HG03159 (cell line): ENCODE results near the gene TIMM17B.

Experiments used
- ATAC-seq: cut with Tn5 transposase; IDR thresholded peaks from one replicate; pipeline ENCODE4 v1.9.1; 2021; ENCODE audit warnings: mild to moderate bottlenecking, moderate library complexity; ENCODE audit not compliant: unreplicated experiment

TIMM17B gene

DNA sequence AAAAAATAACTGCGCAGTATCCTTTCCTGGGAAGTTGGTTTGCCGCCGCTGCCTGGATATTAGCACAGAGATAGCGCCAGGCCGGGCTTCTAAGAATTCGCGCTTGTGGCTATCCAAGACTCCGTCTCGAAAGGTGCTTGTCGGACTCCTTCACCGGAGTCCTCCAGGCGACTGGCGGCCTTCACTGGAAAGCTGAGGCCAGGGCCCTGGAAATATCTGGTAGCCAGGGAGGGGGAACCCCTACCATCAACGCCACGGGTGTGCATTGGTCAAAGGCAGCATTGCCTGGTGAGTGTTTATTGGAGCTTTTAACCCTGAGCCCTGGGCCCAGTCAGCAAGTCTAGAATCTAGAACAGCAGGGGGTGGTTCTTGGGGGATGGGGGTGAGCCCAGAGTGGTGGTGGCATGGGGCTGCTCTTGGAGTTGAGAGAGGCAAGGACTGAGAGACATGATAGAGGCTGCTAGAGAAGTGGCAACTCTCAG, 21.8 kb upstream of the TIMM17B start:
- no peak for ATAC-seq

DNA sequence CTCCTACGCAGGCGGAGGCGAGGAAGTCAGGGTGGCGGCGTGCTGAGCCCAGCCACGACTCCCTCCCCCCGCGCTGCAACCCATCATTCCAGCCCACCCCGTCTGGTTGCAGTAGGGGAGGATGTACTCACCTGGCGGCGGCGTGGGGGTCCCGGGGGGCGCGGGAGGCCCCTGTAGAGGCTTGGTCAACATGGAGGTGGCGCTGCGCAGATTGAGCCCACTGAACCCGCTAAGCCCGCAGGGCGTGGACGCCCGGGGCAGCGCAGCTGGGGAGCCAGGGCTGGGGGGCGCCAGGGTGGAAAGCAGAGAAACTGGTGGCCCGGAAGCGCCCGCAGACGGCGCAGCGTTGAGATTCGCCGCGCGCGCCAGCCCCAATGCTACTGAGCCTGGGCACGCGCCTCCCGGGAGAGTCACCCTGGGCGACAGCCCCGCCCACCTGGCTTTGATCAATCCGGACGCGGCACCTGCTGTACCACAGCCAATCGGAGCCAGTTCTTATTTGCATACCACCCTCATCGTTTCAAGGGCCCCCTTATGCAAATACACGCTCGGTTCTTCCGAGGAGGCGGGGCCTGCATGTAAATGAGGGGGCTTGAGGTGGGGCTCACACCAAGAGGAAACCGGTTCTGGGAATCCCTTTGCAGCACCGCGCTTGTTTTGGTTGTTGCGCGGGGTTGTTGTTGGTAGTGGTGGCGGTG, 21.2 kb upstream of the TIMM17B start, which contains the start of gene PIM2:
TSS of gene PIM2 (minus strand) at position 382 of the 698 bp plus-strand sequence. CDS start at position 192, 190 bp downstream.
- ATAC-seq = peak; percentile 68

DNA sequence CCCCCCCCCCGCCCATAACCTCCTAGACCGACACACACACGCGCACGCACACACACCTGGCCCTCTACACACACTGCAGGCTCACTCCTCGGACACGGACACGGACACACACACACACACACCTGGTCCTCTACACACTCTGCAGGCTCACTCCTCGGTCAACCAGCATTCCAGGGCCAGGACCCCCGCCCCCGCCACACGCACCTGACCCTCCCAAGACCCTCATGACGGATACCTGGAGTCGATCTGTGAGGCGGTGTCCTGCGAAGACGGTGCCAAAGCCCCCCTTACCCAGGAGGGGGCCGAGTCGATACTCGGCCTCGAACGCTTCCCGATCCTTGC, 20.7 kb upstream of the TIMM17B start:
- ATAC-seq = no peak

DNA sequence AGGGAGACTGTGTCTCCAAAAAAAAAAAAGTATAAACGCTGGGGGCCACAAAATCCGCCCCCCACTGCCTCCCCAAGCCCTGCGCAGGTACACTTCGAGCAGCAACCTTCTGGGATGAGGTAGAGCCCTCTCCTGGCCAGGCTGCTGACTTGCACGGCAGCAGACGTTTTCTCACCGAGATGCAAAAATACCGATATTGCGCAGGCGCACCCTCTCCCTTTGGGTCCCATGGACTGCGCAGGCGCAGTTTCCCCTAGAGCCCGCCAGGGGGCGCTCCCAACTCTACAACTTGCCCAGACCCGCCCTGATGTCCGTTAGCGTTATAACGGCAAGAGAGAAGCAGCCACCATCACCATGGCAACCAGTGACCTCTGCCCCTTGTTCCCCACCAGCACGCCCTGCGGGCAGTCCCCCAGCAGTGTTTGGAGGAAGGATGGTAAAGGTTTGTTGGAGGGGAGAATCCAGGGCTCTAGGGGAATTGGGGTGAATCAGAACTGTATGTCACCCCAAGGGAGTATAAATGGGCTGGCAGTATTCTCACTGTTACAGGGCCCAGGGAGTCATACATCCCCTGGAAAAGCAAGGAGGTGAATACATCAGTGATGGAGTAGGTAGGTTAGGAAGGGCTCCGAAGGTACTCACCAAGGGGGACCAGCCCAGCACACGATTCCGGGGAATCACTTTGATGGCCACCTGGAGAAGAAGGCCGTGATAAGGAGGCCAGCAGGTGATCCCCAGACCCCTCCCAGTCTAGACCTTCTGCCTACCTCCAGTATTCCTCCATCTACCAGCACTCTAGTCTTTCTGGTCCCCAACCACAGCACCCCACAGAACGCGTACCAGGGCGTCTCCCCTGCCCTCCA, 19.8 kb upstream of the TIMM17B start:
- ATAC-seq = peak; percentile 43

DNA sequence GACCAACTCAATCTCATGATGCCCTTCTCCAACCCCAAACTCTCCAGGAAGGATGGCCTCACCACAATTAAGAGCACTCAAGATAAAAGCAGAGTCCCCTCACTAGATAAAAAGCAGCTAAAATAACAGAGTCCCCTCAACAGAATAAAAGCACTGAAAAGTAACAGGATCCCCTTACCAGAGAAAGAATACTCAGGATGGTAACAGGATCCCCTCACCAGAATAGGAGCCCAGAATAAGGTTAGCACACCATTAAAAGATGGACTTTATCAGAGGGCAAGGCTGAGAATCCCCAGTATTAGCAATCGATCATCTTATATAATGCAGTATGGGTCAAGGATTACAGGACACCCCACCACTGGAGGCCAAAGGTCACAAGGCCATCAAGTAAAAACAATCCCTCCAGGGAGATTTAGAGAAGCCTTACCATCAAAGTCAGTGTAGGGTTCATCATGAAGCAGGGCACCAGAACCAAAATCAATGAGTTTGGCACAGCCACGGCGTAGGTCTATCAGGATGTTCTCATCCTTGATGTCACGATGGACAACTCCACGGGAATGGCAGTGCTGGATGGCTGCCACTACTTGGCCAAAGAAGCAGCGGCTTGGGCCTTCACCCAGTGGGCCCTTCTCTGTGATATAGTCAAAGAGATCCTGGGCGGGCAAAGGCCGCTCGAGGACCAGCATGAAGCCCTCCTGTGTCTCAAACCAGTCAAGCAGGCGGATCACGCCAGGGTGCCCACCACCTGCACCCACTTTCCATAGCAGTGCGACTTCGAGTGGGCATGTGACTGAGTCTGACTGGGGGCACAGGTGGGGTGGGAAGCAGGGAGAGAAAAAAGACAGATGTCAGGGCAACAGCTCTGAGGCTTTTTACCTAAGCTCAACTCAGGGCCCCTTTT, 17.3 kb upstream of the TIMM17B start:
- no peak for ATAC-seq

DNA sequence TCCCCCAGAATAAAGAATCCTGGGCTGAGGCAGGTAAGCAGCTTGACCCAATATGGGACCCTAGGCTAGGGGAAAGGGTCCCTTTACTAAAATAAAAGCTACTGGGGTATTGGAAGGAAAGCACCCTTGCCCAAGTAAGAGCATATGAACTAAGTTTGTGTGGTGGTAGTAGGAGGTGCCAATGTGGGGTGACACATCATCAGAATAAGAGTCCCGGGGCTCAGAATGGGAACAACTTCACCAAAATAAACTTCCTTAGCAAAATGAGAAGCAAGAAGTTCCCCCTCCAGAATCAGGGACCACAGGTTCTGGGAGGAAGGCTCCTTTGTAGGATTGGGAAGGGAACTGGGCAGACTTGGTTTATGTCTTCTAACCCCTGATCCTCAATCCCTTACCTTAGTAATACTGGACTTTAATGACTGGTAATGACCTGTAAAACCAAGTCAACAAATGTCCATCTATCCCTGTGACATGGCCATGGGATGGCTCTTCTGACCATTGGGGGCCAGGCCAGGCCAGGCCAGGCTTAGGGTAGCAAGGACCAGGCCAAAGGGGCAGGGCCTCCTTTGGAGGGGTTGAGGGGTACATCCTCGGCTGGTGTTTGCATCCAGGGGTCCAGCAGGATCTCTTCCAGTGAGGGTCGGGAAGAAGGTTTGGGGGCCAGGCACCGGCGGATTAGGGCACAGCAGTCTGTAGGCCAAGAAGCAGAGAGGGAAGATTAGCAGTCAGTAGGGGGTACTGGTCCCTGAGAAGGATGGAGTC, 16.2 kb upstream of the TIMM17B start:
- no peak for ATAC-seq

DNA sequence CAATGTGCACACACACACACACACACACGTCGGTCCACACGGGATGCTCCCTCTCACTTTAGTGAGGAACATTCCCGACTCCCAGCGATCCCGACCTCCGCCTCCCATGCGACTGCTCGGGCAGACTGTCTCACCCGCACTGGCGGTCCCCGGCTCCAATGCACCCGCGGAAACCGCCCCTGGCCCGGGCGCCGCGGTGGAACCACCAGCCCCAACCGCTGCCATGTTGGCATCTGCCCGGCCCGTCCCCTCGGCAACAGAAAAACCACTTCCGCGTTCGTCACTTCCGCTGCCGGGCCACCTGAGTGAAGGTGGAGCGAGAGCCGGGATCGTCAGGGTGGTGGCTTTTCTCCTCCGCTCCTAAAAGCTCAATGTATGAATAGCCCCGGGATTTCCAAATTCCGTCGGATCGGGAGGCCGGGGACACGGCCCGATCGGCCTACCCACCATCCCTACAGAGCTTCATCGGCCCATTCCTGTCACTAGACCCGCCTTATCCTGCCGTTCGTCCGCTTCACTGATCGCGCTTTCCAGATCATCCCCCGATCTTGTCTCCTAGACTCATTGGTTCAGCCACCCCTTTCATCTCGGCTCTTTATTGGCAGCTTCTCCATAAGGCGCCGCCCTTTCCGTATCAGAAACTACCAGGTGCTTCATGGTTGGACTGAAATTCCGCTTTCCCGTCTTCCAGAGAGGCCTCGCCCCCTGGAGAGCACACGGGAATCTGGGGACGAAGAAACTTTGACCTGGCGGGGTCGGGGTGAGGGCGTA, 14.0 kb upstream of the TIMM17B start, which contains the start of gene SLC35A2:
TSS of gene SLC35A2 (minus strand) at position 235 of the 771 bp plus-strand sequence. CDS start at position 225, 10 bp downstream.
- ATAC-seq = peak; percentile 69

DNA sequence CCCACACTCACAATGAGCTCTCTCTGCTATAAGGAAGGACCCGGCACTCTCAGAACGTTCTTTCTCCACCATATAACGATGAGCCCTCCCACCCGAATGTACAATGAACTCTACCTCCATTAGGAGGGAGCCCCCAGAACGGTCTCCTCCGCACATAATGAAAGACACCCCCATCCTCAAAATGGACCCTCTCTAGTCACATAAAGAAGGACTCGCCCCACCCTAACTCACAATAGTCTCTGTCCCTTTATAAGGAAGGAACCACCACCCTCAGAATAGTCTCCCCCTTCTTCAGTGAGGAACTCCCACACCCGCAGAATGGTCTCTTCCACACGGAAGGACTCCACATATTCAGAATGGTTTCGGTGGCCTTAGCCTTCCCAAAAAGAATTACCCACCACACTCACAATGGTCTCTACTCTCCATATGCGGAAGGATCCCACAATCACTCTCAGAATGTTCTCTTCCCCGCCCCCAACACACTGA, 13.4 kb upstream of the TIMM17B start:
- no peak for ATAC-seq

DNA sequence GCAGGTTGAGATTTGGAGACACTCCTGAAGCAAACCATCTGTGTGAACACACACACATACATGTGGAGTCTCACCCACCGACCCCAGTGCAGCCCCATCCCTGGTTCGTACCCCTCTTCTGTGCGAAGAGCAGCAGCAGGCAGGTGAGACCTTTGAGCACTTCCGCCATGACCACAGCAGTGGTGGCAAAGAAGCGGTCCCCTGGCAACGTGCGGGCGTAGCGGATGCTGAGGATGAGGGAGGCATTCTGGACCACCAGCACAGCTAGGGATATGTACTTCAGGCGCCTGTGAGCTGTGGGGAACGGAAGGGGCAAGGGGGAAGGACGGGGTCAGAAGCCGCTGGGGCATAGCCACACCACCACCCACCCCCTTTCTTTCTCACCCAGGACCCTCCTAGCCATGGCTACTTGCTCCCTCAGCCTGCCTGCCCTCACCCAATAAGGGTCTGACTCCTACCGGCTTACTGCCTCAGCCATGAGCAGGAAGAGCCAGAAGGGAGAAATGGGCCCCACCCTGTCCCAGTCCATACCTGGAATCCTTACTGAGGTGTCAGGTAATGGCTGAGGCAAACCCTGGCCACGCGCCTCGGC, 12.2 kb upstream of the TIMM17B start:
- no peak for ATAC-seq

DNA sequence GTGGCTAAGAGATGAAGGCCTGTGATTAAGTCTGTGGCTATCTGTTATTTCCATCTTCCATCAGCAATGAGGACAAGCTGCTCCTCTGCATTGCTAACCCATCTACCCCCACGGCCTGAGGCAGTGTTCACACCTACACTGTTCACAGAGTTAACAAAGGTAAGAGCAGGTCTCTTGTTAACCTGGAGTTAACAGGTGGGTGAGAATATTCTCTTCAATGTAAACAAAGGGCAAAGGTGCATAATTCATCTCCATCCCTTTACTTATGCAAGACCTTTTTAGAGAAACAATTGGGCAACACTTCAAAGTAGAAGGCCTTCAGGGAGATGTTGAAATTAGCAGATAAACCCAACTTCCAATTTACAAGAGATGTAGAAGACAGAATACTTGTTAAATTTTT, 11.0 kb upstream of the TIMM17B start:
- ATAC-seq = no peak

DNA sequence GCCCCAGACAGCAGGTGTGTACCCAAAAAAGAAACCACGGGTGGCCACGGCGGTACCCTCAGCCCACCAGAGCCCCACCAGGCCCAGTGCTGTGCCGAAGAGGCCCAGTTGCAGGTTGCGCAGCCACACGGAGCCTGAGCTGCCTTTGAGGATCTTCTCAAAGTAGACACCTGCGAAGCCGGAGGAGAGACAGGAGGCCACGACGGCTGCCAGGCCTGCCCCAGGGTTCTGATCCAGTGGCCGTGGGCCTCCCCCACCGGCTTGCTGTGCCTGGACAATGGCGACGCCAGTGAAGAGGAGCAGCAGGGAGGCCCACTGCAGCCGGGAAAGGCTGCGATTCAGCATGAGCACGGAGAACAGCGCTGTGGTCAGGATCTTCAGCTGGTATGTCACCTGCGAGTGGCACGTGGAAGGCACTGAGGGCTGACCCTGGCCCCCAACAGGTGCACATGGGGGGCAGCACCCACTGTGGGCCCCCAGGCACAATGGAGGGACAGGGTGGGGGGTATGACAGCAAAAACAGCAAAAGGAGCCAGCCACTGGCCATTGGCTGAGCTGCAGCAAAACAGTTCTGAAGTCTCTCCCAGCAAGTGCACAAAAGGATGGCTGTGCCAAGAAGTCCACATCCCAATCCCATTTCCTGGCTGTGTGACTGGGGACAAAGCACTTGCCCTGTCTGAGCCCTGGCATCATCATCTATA, 7.7 kb upstream of the TIMM17B start:
- no peak for ATAC-seq

DNA sequence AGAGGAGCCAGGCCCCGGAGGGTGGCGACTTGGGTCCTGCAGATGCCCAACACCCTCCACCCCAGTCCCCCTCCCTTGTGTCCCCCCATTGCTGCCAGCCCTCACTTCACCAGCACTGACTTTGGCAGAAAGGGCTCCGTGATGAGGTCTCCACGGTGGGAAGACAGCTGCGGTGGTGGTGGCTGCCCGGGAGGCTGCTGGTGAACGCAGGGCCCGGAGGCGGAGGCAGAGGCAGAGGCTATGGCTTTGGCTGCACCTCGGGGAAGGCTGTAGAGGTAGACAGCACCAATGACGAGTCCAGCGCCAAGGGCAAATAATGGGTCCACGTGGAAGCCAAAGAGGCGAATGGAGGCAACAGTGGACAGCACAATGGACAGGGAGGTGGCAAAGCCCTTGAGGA, 7.1 kb upstream of the TIMM17B start:
- ATAC-seq = no peak

DNA sequence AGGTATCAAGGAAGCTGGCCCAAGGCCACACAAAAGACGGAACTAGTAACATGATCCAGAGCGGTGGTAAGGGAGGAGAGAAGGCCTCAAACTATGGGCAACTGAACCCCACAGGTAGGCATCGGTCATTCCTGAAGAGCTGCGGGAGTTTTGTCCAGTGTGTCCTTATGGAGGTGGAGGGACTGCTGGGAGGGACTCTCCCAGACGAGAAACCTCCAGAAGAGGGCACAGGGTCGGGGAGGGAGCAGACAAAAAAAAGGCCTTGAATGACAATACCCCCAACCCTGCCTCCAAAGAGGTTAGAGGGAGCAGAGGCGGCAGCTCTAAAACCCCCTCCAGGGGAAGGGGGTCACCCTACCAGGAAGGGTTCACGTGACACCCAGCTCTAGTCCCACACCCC, 6.6 kb upstream of the TIMM17B start:
- no peak for ATAC-seq

DNA sequence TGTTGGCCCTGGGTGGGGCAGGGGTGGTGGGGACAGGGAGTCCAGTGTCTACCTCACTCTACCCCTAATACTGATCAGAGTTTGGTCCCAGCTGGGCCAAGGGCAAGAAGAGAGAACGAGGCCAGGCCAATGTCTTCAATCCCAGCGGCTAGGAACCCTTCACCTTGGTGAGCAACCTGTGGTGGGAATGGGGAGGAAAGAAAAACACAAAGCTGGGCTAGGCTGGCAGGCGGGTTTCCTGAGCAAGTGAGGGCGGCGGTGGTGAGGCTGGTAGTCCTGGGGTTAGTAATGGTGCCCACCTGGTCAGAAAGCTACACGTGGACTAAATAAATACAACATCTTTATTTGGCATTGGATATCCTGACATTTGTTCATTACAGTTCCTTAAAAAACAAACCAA, 5.7 kb upstream of the TIMM17B start:
- no peak for ATAC-seq

DNA sequence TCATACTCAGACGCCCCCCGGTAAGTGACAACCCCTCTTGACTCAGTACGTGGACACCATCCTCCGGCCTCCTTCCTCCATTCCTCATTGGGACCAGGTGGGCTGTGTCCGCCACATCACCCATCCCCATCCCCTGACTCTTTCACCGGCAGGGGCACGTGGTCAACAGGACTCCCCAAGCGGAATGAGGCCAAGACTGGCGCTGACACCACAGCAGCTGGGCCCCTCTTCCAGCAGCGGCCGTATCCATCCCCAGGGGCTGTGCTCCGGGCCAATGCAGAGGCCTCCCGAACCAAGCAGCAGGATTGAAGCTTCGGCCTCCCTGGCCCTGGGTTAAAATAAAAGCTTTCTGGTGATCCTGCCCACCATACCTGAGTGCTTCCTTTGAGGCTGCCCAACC, 5.2 kb upstream of the TIMM17B start:
- ATAC-seq = no peak

DNA sequence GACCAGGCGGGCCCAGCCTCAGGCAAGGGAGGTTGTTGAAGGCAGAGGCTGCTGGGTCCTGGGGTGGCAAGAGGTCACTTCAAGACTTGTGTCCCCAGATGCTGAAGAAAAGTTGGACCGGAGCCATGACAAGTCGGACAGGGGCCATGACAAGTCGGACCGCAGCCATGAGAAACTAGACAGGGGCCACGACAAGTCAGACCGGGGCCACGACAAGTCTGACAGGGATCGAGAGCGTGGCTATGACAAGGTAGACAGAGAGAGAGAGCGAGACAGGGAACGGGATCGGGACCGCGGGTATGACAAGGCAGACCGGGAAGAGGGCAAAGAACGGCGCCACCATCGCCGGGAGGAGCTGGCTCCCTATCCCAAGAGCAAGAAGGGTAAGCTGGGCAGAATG, 4.6 kb upstream of the TIMM17B start:
- no peak for ATAC-seq

DNA sequence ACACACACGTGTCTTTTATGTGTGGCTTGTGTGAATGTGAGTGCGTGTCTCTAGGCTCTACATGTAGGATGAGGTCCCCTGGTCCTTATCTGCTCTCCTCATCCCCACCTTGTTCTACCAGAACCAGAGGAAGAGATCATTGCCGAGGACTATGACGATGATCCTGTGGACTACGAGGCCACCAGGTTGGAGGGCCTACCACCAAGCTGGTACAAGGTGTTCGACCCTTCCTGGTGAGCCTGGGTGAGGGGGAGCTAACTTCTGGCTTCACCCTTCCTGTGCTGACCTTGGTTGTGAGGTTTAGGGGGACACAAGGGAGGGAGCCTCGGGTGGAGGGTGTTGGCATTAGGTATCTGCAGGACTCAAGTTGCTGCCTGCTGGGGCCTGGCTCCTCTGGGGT, 3.5 kb upstream of the TIMM17B start:
- no peak for ATAC-seq

DNA sequence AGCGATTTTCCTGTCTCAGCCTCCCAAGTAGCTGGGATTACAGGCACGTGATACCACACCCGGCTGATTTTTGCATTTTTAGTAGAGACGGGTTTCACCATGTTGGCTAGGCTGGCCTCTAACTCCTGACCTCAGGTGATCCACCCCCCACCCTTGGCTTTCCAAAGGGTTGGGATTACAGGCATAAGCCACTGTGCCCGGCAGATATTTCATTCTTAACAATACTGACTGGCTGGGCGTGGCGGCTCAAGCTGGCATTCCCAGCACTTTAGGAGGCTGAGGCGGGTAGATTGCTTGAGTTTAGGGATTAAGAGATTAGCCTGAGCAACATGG, 1.5 kb upstream of the TIMM17B start:
- no peak for ATAC-seq
